ENCODE results near the gene SRPRB. TPM values are rescaled to one million over a fixed set of nuclear protein-coding genes. Genes with fewer than 3 reads are reported as not detected.

Gene SRPRB
- total RNA-seq, 1 experiment from 2014 or later = 61.0 TPM

DNA sequence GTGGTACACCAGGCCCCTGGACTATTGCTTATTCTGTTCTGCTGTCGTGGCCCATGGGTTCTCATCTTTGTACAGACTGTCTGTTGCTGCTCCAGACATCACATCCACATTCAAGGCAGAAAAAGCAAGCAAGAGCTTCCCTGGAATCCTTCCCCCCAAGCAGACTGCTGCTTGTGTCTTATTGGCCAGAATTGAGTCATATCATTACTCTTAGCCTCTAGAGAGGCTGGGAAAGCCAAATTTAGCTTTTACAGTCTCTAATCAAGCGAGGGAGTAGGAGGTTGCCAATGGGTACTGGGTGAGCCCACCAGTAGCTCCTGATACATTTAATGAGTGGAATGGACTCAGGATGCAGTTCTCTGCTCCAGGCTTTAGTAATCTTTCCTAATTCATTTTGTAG, 50.7 kb downstream of the SRPRB start (continued):
- TF ChIP-seq, protein P1, sequence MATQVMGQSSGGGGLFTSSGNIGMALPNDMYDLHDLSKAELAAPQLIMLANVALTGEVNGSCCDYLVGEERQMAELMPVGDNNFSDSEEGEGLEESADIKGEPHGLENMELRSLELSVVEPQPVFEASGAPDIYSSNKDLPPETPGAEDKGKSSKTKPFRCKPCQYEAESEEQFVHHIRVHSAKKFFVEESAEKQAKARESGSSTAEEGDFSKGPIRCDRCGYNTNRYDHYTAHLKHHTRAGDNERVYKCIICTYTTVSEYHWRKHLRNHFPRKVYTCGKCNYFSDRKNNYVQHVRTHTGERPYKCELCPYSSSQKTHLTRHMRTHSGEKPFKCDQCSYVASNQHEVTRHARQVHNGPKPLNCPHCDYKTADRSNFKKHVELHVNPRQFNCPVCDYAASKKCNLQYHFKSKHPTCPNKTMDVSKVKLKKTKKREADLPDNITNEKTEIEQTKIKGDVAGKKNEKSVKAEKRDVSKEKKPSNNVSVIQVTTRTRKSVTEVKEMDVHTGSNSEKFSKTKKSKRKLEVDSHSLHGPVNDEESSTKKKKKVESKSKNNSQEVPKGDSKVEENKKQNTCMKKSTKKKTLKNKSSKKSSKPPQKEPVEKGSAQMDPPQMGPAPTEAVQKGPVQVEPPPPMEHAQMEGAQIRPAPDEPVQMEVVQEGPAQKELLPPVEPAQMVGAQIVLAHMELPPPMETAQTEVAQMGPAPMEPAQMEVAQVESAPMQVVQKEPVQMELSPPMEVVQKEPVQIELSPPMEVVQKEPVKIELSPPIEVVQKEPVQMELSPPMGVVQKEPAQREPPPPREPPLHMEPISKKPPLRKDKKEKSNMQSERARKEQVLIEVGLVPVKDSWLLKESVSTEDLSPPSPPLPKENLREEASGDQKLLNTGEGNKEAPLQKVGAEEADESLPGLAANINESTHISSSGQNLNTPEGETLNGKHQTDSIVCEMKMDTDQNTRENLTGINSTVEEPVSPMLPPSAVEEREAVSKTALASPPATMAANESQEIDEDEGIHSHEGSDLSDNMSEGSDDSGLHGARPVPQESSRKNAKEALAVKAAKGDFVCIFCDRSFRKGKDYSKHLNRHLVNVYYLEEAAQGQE (IDR thresholded peaks at IDR 0.05; ENCODE audit: low read depth) = no peak
- TF ChIP-seq ZNF274 (IDR thresholded peaks at IDR 0.05; ENCODE audit: low read depth, low read length) = no peak

DNA sequence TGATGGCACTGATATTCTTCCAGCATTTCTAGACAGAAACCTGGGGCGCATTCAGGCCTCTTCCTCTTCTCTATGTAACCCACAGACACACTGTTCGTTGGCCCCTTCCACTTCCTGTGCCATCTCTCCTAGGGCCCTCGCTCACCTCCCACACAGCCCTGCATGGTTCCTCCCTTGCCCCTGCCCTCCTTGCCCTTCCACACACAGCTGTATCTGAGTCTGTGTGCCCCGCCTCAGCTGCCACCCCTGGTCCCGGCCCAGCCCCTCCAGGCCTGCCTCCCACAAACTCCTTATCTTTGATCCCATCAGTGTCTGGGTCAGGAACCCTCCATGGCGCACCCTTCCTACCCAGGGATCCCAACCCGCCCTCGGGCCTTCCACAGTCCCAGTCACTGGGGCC, 52.2 kb downstream of the SRPRB start:
- Histone ChIP-seq H3K9me2 (ENCODE audit: insufficient read depth) (no peaks in the 10 kb centered on the region), H3K27me3 (ENCODE audit: insufficient read depth, low read length) (no peaks in the 10 kb centered on the region), H3K79me2 (ENCODE audit: insufficient read depth, low read length) (no peaks in the 10 kb centered on the region), H3K9me3 (ENCODE audit: control insufficient read depth in 1 of 2, insufficient read depth in 1 of 2, low read depth in 1 of 2, low read length in 2 of 2) (no peaks in the 10 kb centered on the region), H3K9ac (ENCODE audit: low read length) (no peak overlapping the region), H3K4me2 (ENCODE audit: low read length) (no peak overlapping the region), H3K36me3 (ENCODE audit: control insufficient read depth in 1 of 2, insufficient read depth in 2 of 2, low read length in 2 of 2) (no peaks in the 10 kb centered on the region), H3K27ac (ENCODE audit: low read depth, low read length) (no peak overlapping the region), H4K20me1 (ENCODE audit: insufficient read depth) (no peaks in the 10 kb centered on the region), H3K4me1 (ENCODE audit: control insufficient read depth in 1 of 2, insufficient read depth in 2 of 2, low read length in 2 of 2) (no peaks in the 10 kb centered on the region), H2AFZ (ENCODE audit: low read depth, low read length, poor library complexity, severe bottlenecking) (no peak overlapping the region), H3K4me3 (replicated peaks in 1 of 2; ENCODE audit: low read depth in 1 of 2, low read length in 2 of 2) (no peak overlapping the region)
- no TSS peak for BruUV-seq (replicated peaks)
- intact Hi-C loops (cut with micrococcal nuclease) = no loop called here
- ChIA-PET CTCF (no interaction called here), RAD21 (ENCODE audit: low non-redundant PET in 1 of 2, low total read pairs in 2 of 2, uncharacterized antibody in 2 of 2, unreplicated experiment in 2 of 2) (no interaction called here), POLR2A (no interaction called here)
- ATAC-seq = no peak
- no peak for DNase-seq (ENCODE audit: low read depth, low spot score)
- TF ChIP-seq SRF (IDR thresholded peaks at IDR 0.05; ENCODE audit: low read depth) (no peak), ZFX (IDR thresholded peaks at IDR 0.05) (no peak), EZH2 (IDR thresholded peaks at IDR 0.05) (no peak), CBX3 (IDR thresholded peaks at IDR 0.05; ENCODE audit: low read depth) (no peak), RAD21 (IDR thresholded peaks at IDR 0.05; ENCODE audit: low read depth) (no peak), ELF1 (IDR thresholded peaks at IDR 0.05; ENCODE audit: borderline replicate concordance, low read depth) (no peak), TCF7L2 (IDR thresholded peaks at IDR 0.05; ENCODE audit: borderline replicate concordance, extremely low read depth, insufficient read depth, insufficient read length) (no peak), ZNF274 (IDR thresholded peaks at IDR 0.05; ENCODE audit: low read depth, low read length) (no peak), POLR2AphosphoS5 (IDR thresholded peaks at IDR 0.05; ENCODE audit: low read depth, low read length) (no peak), SP1 (IDR thresholded peaks at IDR 0.05; ENCODE audit: low read depth) (no peak), POLR2A (IDR thresholded peaks at IDR 0.05; ENCODE audit: borderline replicate concordance, extremely low read depth, insufficient read depth, insufficient read length) (no peak), JUND (IDR thresholded peaks at IDR 0.05) (no peak), YY1 (IDR thresholded peaks at IDR 0.05; ENCODE audit: extremely low read depth, insufficient replicate concordance, low read depth, low read length) (no peak)
- TF ChIP-seq, protein P2, sequence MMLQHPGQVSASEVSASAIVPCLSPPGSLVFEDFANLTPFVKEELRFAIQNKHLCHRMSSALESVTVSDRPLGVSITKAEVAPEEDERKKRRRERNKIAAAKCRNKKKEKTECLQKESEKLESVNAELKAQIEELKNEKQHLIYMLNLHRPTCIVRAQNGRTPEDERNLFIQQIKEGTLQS (IDR thresholded peaks at IDR 0.05) = no peak
- TF ChIP-seq, protein P3, sequence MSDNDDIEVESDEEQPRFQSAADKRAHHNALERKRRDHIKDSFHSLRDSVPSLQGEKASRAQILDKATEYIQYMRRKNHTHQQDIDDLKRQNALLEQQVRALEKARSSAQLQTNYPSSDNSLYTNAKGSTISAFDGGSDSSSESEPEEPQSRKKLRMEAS (IDR thresholded peaks at IDR 0.05) = no peak
- TF ChIP-seq, protein P4, sequence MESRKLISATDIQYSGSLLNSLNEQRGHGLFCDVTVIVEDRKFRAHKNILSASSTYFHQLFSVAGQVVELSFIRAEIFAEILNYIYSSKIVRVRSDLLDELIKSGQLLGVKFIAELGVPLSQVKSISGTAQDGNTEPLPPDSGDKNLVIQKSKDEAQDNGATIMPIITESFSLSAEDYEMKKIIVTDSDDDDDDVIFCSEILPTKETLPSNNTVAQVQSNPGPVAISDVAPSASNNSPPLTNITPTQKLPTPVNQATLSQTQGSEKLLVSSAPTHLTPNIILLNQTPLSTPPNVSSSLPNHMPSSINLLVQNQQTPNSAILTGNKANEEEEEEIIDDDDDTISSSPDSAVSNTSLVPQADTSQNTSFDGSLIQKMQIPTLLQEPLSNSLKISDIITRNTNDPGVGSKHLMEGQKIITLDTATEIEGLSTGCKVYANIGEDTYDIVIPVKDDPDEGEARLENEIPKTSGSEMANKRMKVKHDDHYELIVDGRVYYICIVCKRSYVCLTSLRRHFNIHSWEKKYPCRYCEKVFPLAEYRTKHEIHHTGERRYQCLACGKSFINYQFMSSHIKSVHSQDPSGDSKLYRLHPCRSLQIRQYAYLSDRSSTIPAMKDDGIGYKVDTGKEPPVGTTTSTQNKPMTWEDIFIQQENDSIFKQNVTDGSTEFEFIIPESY (IDR thresholded peaks at IDR 0.05; ENCODE audit: extremely low read depth, insufficient replicate concordance, low read length) = no peak
- TF ChIP-seq, protein P1 (IDR thresholded peaks at IDR 0.05; ENCODE audit: low read depth) = no peak
